Measurements from ENCODE around the gene IBA57. TPM values are rescaled to one million over a fixed set of nuclear protein-coding genes. Genes with fewer than 3 reads are reported as not detected.
"Not testable (repeated sequence)": the region's sequence is repeated elsewhere in the genome, so short reads cannot be mapped to it uniquely, and the experiment has no call there.

The IBA57 gene
- total RNA-seq, 1 donor from 2014 or later = 14.5 TPM

DNA sequence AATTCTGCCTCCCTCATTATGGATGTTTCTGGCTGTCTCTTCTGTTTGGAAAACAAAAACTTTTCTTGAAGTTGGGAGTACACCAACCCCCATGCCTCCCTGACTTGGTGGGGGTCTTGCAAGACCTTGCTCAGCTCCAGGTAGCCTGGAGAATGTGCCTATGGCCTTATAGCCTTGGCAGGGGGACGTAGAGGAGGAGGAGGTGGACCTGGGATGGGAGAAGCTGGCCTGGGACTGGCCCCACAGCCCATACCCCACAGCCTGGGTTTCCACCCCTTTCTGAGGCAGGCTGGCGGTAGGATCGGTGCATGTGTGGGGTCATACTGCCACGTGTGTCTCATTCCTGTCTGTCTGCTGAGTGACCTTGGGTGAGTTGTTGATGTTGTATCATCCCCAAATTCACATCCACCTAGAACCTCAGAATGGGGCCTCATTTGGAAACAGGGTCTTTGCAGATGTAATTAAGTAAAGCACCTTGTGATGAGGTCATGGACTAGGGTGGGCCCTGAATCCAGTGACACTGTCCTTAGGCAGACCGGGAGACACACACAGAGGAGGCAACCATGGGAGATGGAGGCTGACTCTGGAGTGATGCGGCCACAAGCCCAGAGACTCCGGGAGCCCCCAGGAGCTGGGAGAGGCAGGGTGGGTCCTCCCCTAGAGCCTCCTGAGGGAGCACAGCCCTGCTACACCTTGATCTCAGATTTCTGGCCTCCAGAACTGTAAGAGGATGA is 60.7 kb downstream of the IBA57 start:
- H3K4me3 Mint-ChIP-seq = no peak overlapping the region
- H3K27me3 Mint-ChIP-seq = no peaks in the 10 kb centered on the region
- no peak for DNase-seq
- H3K4me1 Mint-ChIP-seq = no peaks in the 10 kb centered on the region
- H3K36me3 Mint-ChIP-seq (ENCODE audit: low read depth) = peaks cover 37% of the 10 kb centered on the region
- ATAC-seq (ENCODE audit: low read depth) = no peak
- CTCF ChIA-PET = interaction anchor here (1.2 kb wide), 1 partner anchor 275 kb away, joined by 3 read pairs; no protein-coding TSS in a partner anchor
- TF ChIP-seq, protein P1, sequence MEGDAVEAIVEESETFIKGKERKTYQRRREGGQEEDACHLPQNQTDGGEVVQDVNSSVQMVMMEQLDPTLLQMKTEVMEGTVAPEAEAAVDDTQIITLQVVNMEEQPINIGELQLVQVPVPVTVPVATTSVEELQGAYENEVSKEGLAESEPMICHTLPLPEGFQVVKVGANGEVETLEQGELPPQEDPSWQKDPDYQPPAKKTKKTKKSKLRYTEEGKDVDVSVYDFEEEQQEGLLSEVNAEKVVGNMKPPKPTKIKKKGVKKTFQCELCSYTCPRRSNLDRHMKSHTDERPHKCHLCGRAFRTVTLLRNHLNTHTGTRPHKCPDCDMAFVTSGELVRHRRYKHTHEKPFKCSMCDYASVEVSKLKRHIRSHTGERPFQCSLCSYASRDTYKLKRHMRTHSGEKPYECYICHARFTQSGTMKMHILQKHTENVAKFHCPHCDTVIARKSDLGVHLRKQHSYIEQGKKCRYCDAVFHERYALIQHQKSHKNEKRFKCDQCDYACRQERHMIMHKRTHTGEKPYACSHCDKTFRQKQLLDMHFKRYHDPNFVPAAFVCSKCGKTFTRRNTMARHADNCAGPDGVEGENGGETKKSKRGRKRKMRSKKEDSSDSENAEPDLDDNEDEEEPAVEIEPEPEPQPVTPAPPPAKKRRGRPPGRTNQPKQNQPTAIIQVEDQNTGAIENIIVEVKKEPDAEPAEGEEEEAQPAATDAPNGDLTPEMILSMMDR (IDR thresholded peaks at IDR 0.05) = no peak
- POLR2A ChIA-PET = no interaction called here
- intact Hi-C loops (cut with micrococcal nuclease) = no loop called here
- no peak overlapping the region for H3K27ac Mint-ChIP-seq
- H3K9me3 Mint-ChIP-seq = no peaks in the 10 kb centered on the region

DNA sequence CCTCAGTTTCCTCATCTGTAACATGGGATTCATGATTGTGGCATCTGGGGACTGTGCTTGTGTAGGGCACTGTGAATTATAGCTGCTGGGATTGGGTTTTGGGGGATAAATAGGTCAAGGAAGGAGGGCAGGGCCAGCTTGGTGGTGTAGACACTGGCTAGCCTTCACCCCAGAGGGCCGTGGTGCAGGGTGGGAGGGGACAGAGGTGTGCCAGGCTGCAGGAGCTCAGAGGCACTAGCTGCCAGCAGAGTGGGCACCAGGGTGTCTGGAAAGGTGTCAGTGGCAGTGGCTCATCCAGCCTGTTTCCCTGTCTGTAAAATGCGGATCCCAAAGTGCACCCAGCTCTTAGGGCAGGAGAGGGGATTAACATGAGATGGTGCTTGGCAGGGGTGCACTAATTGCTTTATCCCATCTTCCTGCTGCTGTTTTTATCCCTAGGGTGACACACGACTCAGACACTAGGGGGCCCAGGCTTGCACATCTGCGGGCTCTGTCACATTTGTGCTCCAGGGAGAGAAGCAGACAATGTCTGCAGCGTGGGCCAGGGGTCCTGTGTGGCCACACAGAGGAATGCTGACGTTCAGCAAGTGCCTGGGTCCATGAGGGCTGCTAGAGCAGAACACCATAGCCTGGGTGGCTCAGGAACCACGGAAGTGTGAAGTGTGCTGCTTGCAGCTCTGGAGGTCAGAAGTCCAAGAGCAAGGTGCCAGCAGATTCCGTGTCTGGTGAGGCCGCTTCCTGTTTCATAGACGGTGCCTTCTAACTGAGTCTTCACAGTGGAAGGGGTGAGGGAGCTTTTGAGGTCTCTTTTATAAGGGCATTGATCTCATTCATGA is 61.6 kb downstream of the IBA57 start:
- Mint-ChIP-seq H3K27me3 (no peaks in the 10 kb centered on the region), H3K9me3 (no peaks in the 10 kb centered on the region), H3K27ac (no peak overlapping the region), H3K4me3 (no peak overlapping the region), H3K36me3 (ENCODE audit: low read depth) (peaks cover 44% of the 10 kb centered on the region), H3K4me1 (no peaks in the 10 kb centered on the region)
- TF ChIP-seq, protein P1 (IDR thresholded peaks at IDR 0.05) = no peak
- ChIA-PET POLR2A (no interaction called here), CTCF (no interaction called here)
- ATAC-seq (ENCODE audit: low read depth) (no peak), DNase-seq (no peak)
- intact Hi-C loops (cut with micrococcal nuclease) = no loop called here

DNA sequence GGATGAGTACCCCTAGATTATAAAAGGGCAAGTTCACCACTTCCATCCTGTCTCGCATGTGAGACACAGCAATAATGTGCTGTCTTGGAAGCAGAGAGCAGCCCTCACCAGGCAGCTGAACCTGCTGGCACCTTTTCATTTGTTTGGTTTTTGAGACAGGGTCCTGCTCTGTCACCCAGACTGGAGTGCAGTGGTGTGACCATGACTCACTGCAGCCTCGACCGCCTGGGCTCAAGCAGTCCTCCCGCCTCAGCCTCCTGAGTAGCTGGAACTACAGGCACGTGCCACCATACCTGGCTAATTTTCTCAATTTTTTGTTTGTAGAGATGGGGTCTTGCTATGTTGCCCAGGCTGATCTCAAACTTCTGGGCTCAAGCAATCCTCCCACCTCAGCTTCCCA is 62.5 kb downstream of the IBA57 start:
- H3K27me3 Mint-ChIP-seq; CTCF ChIA-PET; ATAC-seq (ENCODE audit: low read depth); POLR2A ChIA-PET; H3K9me3 Mint-ChIP-seq; DNase-seq; intact Hi-C loops (cut with micrococcal nuclease); H3K4me3 Mint-ChIP-seq; H3K27ac Mint-ChIP-seq; H3K4me1 Mint-ChIP-seq: not testable (repeated sequence)
- peaks cover 46% of the 10 kb centered on the region for H3K36me3 Mint-ChIP-seq (ENCODE audit: low read depth)

DNA sequence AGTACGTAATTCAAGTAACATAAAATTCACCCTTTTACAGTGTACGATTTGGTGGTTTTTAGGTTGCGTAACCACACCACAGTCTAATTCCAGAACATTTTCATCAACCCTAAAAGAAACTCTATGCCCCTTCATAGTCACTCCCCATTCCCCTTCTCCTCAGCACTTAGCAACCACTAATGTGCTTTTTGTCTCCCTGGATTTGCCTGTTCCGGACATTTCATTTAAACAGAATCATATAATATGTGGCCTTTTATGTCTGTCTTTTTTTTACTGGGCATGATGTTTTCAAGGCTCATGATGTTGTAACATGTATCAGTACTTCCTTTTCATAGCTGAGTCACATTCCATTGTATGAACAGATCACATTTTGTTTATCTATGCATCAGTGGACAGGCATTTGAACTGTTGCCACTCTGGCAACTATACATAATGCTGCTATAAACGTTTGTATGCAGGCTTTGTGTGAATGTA is 63.0 kb downstream of the IBA57 start:
- Mint-ChIP-seq H3K36me3 (ENCODE audit: low read depth) (peaks cover 50% of the 10 kb centered on the region), H3K4me1 (no peaks in the 10 kb centered on the region), H3K9me3 (peaks cover 9% of the 10 kb centered on the region), H3K4me3 (no peak overlapping the region), H3K27me3 (no peaks in the 10 kb centered on the region), H3K27ac (no peak overlapping the region)
- ATAC-seq (ENCODE audit: low read depth) (no peak), DNase-seq (no peak)
- TF ChIP-seq, protein P1 (IDR thresholded peaks at IDR 0.05) = no peak
- CTCF ChIA-PET = no interaction called here
- POLR2A ChIA-PET = no interaction called here
- intact Hi-C loops (cut with micrococcal nuclease) = no loop called here

DNA sequence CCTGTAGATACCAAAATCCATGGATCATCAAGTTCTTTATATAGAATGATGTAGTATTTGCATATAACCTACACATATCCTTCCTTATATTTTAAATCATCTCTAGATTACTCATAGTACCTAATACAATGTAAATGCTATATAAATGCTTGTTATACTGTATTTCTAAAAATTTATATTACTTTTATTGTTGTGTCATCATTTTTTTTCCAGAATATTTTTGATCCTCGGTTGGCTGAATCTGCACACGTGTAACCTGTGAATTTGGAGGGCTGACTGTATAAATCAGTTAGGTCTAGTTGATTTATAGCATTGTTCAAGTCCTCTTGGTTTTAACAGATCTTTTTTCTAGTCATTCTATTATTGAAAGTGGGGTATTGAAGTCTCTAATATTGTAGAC is 65.6 kb downstream of the IBA57 start:
- Mint-ChIP-seq H3K9me3 (peaks cover 12% of the 10 kb centered on the region), H3K4me3 (no peak overlapping the region), H3K27ac (no peak overlapping the region), H3K27me3 (no peaks in the 10 kb centered on the region), H3K36me3 (ENCODE audit: low read depth) (peaks cover 49% of the 10 kb centered on the region), H3K4me1 (no peaks in the 10 kb centered on the region)
- intact Hi-C loops (cut with micrococcal nuclease) = no loop called here
- ChIA-PET POLR2A (no interaction called here), CTCF (no interaction called here)
- DNase-seq (no peak), ATAC-seq (ENCODE audit: low read depth) (no peak)
- TF ChIP-seq, protein P1 (IDR thresholded peaks at IDR 0.05) = no peak

Other genes with a start within 250 kb of the IBA57 start
- 0.05 TPM in 1 of 2 replicates, not detected in the other for gene WNT9A, start 217.9 kb upstream of the IBA57 start, total RNA-seq
- gene WNT3A, start 158.8 kb upstream of the IBA57 start, total RNA-seq = not detected in 2 replicates
- 209 and 213 TPM in 2 replicates for gene ARF1, start 83.1 kb upstream of the IBA57 start, total RNA-seq
- gene C1orf35, start 62.5 kb upstream of the IBA57 start, total RNA-seq = 11.9 and 13.3 TPM in 2 replicates
- gene MRPL55, start 56.5 kb upstream of the IBA57 start, total RNA-seq = 34.0 and 34.3 TPM in 2 replicates
- 104 and 119 TPM in 2 replicates for gene GUK1, start 25.5 kb upstream of the IBA57 start, total RNA-seq
- 0.24 and 0.35 TPM in 2 replicates for gene GJC2, start 15.9 kb upstream of the IBA57 start, total RNA-seq
- gene OBSCN, start 42.2 kb downstream of the IBA57 start, total RNA-seq = 16.1 and 19.8 TPM in 2 replicates
- 39.5 and 41.5 TPM in 2 replicates for gene TRIM11, start 241.0 kb downstream of the IBA57 start, total RNA-seq

All from activated B cell treated with CpG ODN at 0.5 μM for 24 hours (primary cell).